H9 (cell line): ENCODE measurements around the gene UNC5B. TPM values are rescaled to one million over a fixed set of nuclear protein-coding genes. Genes with fewer than 3 reads are reported as not detected.

Source experiments
- DNase-seq: peaks from one replicate; pipeline ENCODE4 v3.0.0-alpha.2; 2017
- H2AFZ ChIP-seq: one replicate; pipeline ENCODE4 v1.6.1; 2013; ENCODE audit warnings: mild to moderate bottlenecking, low read length, control low read depth, moderate library complexity
- H2AK5ac ChIP-seq: 2 replicates; pipeline ENCODE4 v1.6.1; 2013; ENCODE audit warnings: low read length, control low read depth, mixed read lengths; ENCODE audit not compliant: insufficient read length
- H2BK120ac ChIP-seq: one replicate; pipeline ENCODE4 v1.6.1; 2013; ENCODE audit warnings: low read depth, mild to moderate bottlenecking, low read length, control low read depth, inconsistent platforms; ENCODE audit not compliant: poor library complexity, severe bottlenecking
- H2BK12ac ChIP-seq: 2 replicates; pipeline ENCODE4 v1.6.1; 2013; ENCODE audit warnings: low read length, control low read depth, mixed read lengths, low read depth; ENCODE audit not compliant: insufficient read length
- H2BK15ac ChIP-seq: 2 replicates; pipeline ENCODE4 v1.6.1; 2013; ENCODE audit warnings: low read depth, low read length, control low read depth
- H2BK20ac ChIP-seq: one replicate; pipeline ENCODE4 v1.6.1; 2013; ENCODE audit warnings: low read depth, mild to moderate bottlenecking, low read length, control low read depth, inconsistent platforms; ENCODE audit not compliant: poor library complexity, severe bottlenecking
- H2BK5ac ChIP-seq: 2 replicates; pipeline ENCODE4 v1.6.1; 2013; ENCODE audit warnings: low read length, control low read depth, mixed read lengths; ENCODE audit not compliant: insufficient read length
- H3K14ac ChIP-seq: 2 replicates; pipeline ENCODE4 v1.6.1; 2013; ENCODE audit warnings: low read length, control low read depth; ENCODE audit not compliant: insufficient read depth
- H3K18ac ChIP-seq: 2 replicates; pipeline ENCODE4 v1.6.1; 2013; ENCODE audit warnings: low read depth, mild to moderate bottlenecking, mixed read lengths, low read length, control low read depth; ENCODE audit not compliant: insufficient read length
- H3K23ac ChIP-seq: 2 replicates; pipeline ENCODE4 v1.6.1; 2013; ENCODE audit warnings: low read length, control low read depth, mixed read lengths, low read depth; ENCODE audit not compliant: insufficient read length
- H3K23me2 ChIP-seq: 2 replicates; pipeline ENCODE4 v1.6.1; 2013; ENCODE audit warnings: low read depth, mild to moderate bottlenecking, mixed read lengths, low read length, control low read depth; ENCODE audit not compliant: insufficient read length, poor library complexity, severe bottlenecking
- H3K27ac ChIP-seq: 2 replicates; pipeline ENCODE4 v1.5.1; 2013; ENCODE audit warnings: low read length, control low read depth, mixed read lengths, low read depth; ENCODE audit not compliant: insufficient read length
- H3K27me3 ChIP-seq: 2 replicates; pipeline ENCODE4 v1.6.1; 2013; ENCODE audit warnings: low read length, control low read depth, inconsistent platforms; ENCODE audit not compliant: insufficient read depth
- H3K4ac ChIP-seq: 2 replicates; pipeline ENCODE4 v1.6.1; 2013; ENCODE audit warnings: low read depth, mild to moderate bottlenecking, control low read depth, inconsistent platforms, low read length, moderate library complexity
- H3K4me1 ChIP-seq: 2 replicates; pipeline ENCODE4 v1.6.1; 2013; ENCODE audit warnings: low read length, control low read depth, inconsistent platforms; ENCODE audit not compliant: insufficient read depth
- H3K4me2 ChIP-seq: 2 replicates; pipeline ENCODE4 v1.6.1; 2013; ENCODE audit warnings: low read length, control low read depth, mixed read lengths; ENCODE audit not compliant: insufficient read length, insufficient read depth
- H3K56ac ChIP-seq: 2 replicates; pipeline ENCODE4 v1.6.1; 2013; ENCODE audit warnings: low read depth, mild to moderate bottlenecking, mixed read lengths, low read length, control low read depth; ENCODE audit not compliant: insufficient read length
- H3K79me1 ChIP-seq: 2 replicates; pipeline ENCODE4 v1.6.1; 2013; ENCODE audit warnings: low read depth, mild to moderate bottlenecking, moderate library complexity, low read length, control low read depth, inconsistent platforms; ENCODE audit not compliant: insufficient read depth, poor library complexity, severe bottlenecking
- H3K79me2 ChIP-seq: 2 replicates; pipeline ENCODE4 v1.6.1; 2013; ENCODE audit warnings: low read length, control low read depth, inconsistent platforms; ENCODE audit not compliant: insufficient read depth
- H3K9ac ChIP-seq: 2 replicates; pipeline ENCODE4 v1.6.1; 2013; ENCODE audit warnings: low read length, control low read depth, mixed read lengths; ENCODE audit not compliant: insufficient read length; ENCODE audit errors: extremely low read depth
- H3K9me3 ChIP-seq: one replicate; pipeline ENCODE4 v1.6.1; 2013; ENCODE audit warnings: low read depth, low read length, inconsistent platforms; ENCODE audit not compliant: control insufficient read depth
- H3T11ph ChIP-seq: one replicate; pipeline ENCODE4 v1.6.1; 2013; ENCODE audit warnings: mild to moderate bottlenecking, low read length, control low read depth, inconsistent platforms
- H4K20me1 ChIP-seq: one replicate; pipeline ENCODE4 v1.6.1; 2013; ENCODE audit not compliant: control insufficient read depth, insufficient read length, insufficient read depth
- H4K5ac ChIP-seq: 2 replicates; pipeline ENCODE4 v1.6.1; 2013; ENCODE audit warnings: low read depth, mild to moderate bottlenecking, mixed read lengths, low read length, control low read depth; ENCODE audit not compliant: insufficient read length
- H4K8ac ChIP-seq: replicated peaks from 2 replicates; pipeline ENCODE4 v1.6.1; 2013; ENCODE audit warnings: low read length, control low read depth, mixed read lengths, low read depth; ENCODE audit not compliant: insufficient read length
- H4K91ac ChIP-seq: 2 replicates; pipeline ENCODE4 v1.6.1; 2013; ENCODE audit warnings: low read depth, mild to moderate bottlenecking, moderate library complexity, mixed read lengths, low read length, control low read depth; ENCODE audit not compliant: insufficient read length
- H3K27ac Mint-ChIP-seq, 3 experiments: 2 replicates in 2 of 3; 3 replicates in 1 of 3; pipeline ENCODE4 v1.8.0; 2020 to 2021; ENCODE audit warnings: mixed read lengths in 3 of 3, mild to moderate bottlenecking in 1 of 3, moderate library complexity in 1 of 3
- H3K27me3 Mint-ChIP-seq: 2 replicates; pipeline ENCODE4 v1.8.0; 2021; ENCODE audit warnings: low read depth, mild to moderate bottlenecking, moderate library complexity, mixed read lengths
- H3K36me3 Mint-ChIP-seq, 3 experiments: 2 replicates in 2 of 3; 3 replicates in 1 of 3; pipeline ENCODE4 v1.8.0; 2020 to 2021; ENCODE audit warnings: low read depth in 3 of 3, mixed read lengths in 3 of 3; ENCODE audit not compliant: insufficient read depth in 1 of 3
- H3K4me1 Mint-ChIP-seq, 2 experiments: 2 replicates each; pipeline ENCODE4 v1.8.0; 2020; ENCODE audit warnings: mixed read lengths in 2 of 2
- H3K4me3 Mint-ChIP-seq, 2 experiments: 2 replicates in 1 of 2; 3 replicates in 1 of 2; pipeline ENCODE4 v1.8.0; 2020 to 2021; ENCODE audit warnings: mild to moderate bottlenecking in 2 of 2, mixed read lengths in 2 of 2, moderate library complexity in 1 of 2
- H3K9me3 Mint-ChIP-seq, 2 experiments: 2 replicates in 1 of 2; 3 replicates in 1 of 2; pipeline ENCODE4 v1.8.0; 2020; ENCODE audit warnings: mild to moderate bottlenecking in 2 of 2, mixed read lengths in 2 of 2, moderate library complexity in 1 of 2
- WGBS: extraction: QIAGEN DNeasy Blood & Tissue Kit; methylation state at CpG from one replicate; pipeline ENCODE4 v1.1.7; 2013; ENCODE audit warnings: missing lambda C conversion rate, low lambda C conversion rate, mixed read lengths; ENCODE audit not compliant: insufficient read length; ENCODE audit errors: extremely low coverage; 5-methylcytosine and 5-hydroxymethylcytosine counted together
- total RNA-seq: library from RNA; stranded (reverse); gene quantifications from 2 replicates; pipeline ENCODE4 v1.2.1, GENCODE V29; 2021
- TF ChIP-seq, protein P1 (sequence below): fragments of 200-600 bp; sonication (generic); conservative IDR thresholded peaks from 3 replicates; pipeline ENCODE4 v1.8.0; 2021; ENCODE audit warnings: antibody characterized with exemption, mild to moderate bottlenecking

Gene UNC5B
- total RNA-seq, 1 experiment from 2014 or later: 28.4 TPM

DNA sequence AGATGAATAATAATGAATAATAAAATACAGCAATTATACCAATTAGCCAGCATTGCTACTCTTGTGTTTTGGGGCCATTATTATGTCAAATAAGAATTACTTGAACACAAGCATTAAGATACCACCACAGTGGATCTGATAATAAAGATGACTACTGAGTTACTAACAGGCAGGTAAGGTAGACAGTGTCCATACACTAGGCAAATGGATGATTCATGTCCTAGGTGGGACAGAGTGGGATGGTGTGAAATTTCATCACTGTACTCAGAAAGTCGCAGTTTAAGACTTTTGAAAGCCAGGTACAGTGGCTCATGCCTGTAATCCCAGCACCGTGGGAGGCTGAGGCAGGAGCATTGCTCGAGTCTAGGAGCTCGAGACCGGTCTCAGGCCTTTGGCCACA lies 8.7 kb upstream of the UNC5B start:
- H2BK5ac ChIP-seq: no peak overlapping the region
- no peak overlapping the region for H3T11ph ChIP-seq
- H3K9ac ChIP-seq: no peak overlapping the region
- H3K27me3 ChIP-seq: no peaks in the 10 kb centered on the region
- no peak overlapping the region for H2BK15ac ChIP-seq
- H2BK20ac ChIP-seq: no peak overlapping the region
- no peak overlapping the region for H2AFZ ChIP-seq
- no peak overlapping the region for H4K5ac ChIP-seq
- Mint-ChIP-seq H3K4me3 (no peak overlapping the region), H3K36me3 (peaks cover 0 to 5% (median 3%) of the 10 kb centered on the region in 3 experiments; a peak in 5 of 7 replicates), H3K4me1 (peaks cover 12 to 16% of the 10 kb centered on the region in 2 experiments), H3K27ac (no peak overlapping the region), H3K27me3 (peaks cover 18% of the 10 kb centered on the region), H3K9me3 (peaks cover 4% of the 10 kb centered on the region in 2 experiments)
- no peaks in the 10 kb centered on the region for H3K79me2 ChIP-seq
- no peak overlapping the region for H2BK120ac ChIP-seq
- TF ChIP-seq, protein P1, sequence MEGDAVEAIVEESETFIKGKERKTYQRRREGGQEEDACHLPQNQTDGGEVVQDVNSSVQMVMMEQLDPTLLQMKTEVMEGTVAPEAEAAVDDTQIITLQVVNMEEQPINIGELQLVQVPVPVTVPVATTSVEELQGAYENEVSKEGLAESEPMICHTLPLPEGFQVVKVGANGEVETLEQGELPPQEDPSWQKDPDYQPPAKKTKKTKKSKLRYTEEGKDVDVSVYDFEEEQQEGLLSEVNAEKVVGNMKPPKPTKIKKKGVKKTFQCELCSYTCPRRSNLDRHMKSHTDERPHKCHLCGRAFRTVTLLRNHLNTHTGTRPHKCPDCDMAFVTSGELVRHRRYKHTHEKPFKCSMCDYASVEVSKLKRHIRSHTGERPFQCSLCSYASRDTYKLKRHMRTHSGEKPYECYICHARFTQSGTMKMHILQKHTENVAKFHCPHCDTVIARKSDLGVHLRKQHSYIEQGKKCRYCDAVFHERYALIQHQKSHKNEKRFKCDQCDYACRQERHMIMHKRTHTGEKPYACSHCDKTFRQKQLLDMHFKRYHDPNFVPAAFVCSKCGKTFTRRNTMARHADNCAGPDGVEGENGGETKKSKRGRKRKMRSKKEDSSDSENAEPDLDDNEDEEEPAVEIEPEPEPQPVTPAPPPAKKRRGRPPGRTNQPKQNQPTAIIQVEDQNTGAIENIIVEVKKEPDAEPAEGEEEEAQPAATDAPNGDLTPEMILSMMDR: no peak
- no peak overlapping the region for H2BK12ac ChIP-seq
- H3K23ac ChIP-seq: no peak overlapping the region
- no peak overlapping the region for H2AK5ac ChIP-seq
- no peak overlapping the region for H3K56ac ChIP-seq
- H3K79me1 ChIP-seq: no peaks in the 10 kb centered on the region
- no peaks in the 10 kb centered on the region for H3K4me1 ChIP-seq
- no peak for DNase-seq
- H3K4me2 ChIP-seq: no peak overlapping the region
- H3K9me3 ChIP-seq: no peaks in the 10 kb centered on the region
- no peaks in the 10 kb centered on the region for H4K20me1 ChIP-seq
- no peak overlapping the region for H3K4ac ChIP-seq
- no peak overlapping the region for H4K91ac ChIP-seq
- H3K14ac ChIP-seq: no peak overlapping the region
- no peak overlapping the region for H3K18ac ChIP-seq
- no peak overlapping the region for H4K8ac ChIP-seq
- no peak overlapping the region for H3K27ac ChIP-seq
- peaks cover under 1% of the 10 kb centered on the region for H3K23me2 ChIP-seq
- no CpG with 5 or more reads among the region's 5 CpGs for WGBS
